DMS 273 (cell line): ENCODE measurements around the gene YAP1.
"Not testable (repeated sequence)": the region's sequence is repeated elsewhere in the genome, so short reads cannot be mapped to it uniquely, and the experiment has no call there.

Experiments
- DNase-seq: peaks from one replicate; lab custom pipeline; 2025; ENCODE audit not compliant: unreplicated experiment; lab: John Stamatoyannopoulos, UW

The YAP1 gene

GRCh38 chr11:102196816-102197215 is 86.6 kb downstream of the YAP1 start:
- DNase-seq: no peak

- DNase-seq: no peak
Measured at GRCh38 chr11:102197670-102198139, 87.5 kb downstream of the YAP1 start.

GRCh38 chr11:102199673-102200072 is 89.4 kb downstream of the YAP1 start:
- no peak for DNase-seq

- DNase-seq: not testable (repeated sequence)
Measured at GRCh38 chr11:102200325-102200724, 90.1 kb downstream of the YAP1 start.

- DNase-seq: no peak
Measured at GRCh38 chr11:102201776-102202175, 91.5 kb downstream of the YAP1 start.

- DNase-seq: no peak
Measured at GRCh38 chr11:102202972-102203371, 92.7 kb downstream of the YAP1 start.

- DNase-seq: no peak
Measured at GRCh38 chr11:102204174-102204573, 93.9 kb downstream of the YAP1 start.

GRCh38 chr11:102205805-102206204 is 95.6 kb downstream of the YAP1 start:
- no peak for DNase-seq

- no peak for DNase-seq
Measured at GRCh38 chr11:102208835-102209234, 98.6 kb downstream of the YAP1 start.

GRCh38 chr11:102214623-102215022 is 104.4 kb downstream of the YAP1 start:
- DNase-seq: no peak

GRCh38 chr11:102216433-102217075 is 106.3 kb downstream of the YAP1 start:
- no peak for DNase-seq

GRCh38 chr11:102220728-102221467 is 110.7 kb downstream of the YAP1 start:
- DNase-seq: no peak

- no peak for DNase-seq
Measured at GRCh38 chr11:102223859-102224258, 113.6 kb downstream of the YAP1 start.

GRCh38 chr11:102225689-102226568 is 115.7 kb downstream of the YAP1 start:
- DNase-seq: no peak

GRCh38 chr11:102226702-102227490 is 116.6 kb downstream of the YAP1 start:
- no peak for DNase-seq

- DNase-seq: no peak
Measured at GRCh38 chr11:102229510-102230123, 119.4 kb downstream of the YAP1 start.

GRCh38 chr11:102230186-102230585 is 119.9 kb downstream of the YAP1 start:
- no peak for DNase-seq

GRCh38 chr11:102230911-102231310 is 120.7 kb downstream of the YAP1 start:
- no peak for DNase-seq

- DNase-seq: no peak
Measured at GRCh38 chr11:102234779-102235439, 124.7 kb downstream of the YAP1 start.
